GM20431 (cell line): ENCODE results near the gene CD226.
"Not testable (repeated sequence)": the region's sequence is repeated elsewhere in the genome, so short reads cannot be mapped to it uniquely, and the experiment has no call there.

ENCODE experiments used
- in situ Hi-C: fragments of 300-500 bp; cut with MseI, MboI; formaldehyde crosslinking; loops from one replicate; pipeline ENCODE4 v1.15.0; 2020; ENCODE audit warnings: low sequenced_read_pairs; ENCODE audit not compliant: unreplicated experiment

The CD226 gene

DNA sequence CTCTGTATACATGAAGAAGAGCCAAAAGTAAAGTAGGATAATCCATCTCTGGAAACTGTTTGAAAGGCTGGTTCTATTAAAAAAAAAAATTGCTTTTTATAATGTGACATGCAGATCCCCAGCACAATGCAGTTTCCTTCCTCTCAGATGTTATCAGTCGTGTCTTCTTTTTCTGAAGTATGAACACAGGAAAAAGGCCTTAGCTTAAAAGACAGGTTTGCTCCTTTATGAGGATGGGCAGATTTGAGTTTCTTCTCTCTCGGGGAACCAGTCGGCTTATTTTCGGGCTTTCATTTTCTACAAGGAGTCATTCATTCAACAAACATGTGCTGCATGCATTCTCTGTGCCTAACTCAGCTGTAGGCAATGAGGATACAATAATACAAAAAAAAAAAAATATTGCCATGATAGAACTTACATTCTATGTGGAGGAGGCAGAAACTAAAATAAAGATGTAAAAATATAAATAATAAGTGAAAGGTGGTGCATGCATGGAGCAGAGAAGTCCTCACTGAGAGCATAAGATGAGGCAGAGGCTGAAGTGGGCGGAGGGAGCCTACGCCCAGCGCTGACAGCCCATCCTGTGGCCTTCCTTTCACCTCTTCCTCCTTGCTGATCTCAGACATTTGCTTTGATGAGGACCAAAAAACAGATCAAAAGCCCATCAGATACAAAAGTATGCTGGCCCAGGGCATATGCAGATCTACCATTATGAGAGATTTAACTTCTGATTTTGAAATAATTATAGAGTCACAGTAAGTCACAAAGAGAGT, at the start of gene CD226:
CD226 (minus strand) TSS at position 513 of the 773 bp plus-strand sequence; CDS start at position 46, 467 bp downstream.
- in situ Hi-C loops: no loop called here

GRCh38 chr18:69996951-69997798, 49.5 kb upstream of the CD226 start:
- in situ Hi-C loops: no loop called here

DNA sequence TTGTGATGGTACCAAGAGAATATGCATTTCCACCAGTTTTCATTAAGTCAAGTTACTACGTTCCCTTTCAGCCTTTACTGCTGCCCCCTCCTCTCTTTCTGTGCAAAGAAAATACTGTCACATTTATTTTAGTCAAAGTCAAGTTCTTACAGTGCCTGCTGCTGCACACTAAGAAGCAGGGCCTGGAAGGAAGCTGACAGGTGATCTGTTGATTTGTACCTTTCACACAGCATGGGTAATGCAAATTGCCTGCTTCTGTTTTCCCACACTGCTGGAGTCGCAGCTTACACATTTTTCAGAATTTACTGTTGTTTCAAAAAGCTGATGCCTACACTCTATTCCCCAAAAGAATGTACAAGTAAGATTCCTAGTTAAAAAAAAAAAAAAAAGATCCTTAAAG, 48.7 kb upstream of the CD226 start:
- in situ Hi-C loops: no loop called here

- in situ Hi-C loops: no loop called here
Observed at GRCh38 chr18:69995774-69996173, 48.1 kb upstream of the CD226 start.

- in situ Hi-C loops: no loop called here
Observed at GRCh38 chr18:69992776-69993175, 45.1 kb upstream of the CD226 start.

DNA sequence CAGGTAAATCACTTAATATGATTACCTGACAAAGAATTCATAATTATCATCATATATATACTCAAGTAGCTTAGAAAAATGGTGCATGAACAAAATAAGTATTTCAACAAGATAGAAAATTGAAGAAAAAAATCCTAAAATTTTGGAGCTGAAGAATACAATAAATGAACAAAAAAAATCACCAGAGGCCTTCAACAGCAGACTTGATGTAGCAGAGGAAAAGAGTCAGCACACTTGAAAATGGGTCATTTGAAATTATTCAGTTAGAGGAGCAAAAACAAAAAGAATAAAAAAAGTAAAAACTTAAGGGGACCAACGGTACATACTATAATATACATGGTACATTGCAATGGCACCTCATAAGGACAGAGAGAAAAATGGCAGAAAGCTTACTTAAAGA, 40.2 kb upstream of the CD226 start:
- in situ Hi-C loops: no loop called here

DNA sequence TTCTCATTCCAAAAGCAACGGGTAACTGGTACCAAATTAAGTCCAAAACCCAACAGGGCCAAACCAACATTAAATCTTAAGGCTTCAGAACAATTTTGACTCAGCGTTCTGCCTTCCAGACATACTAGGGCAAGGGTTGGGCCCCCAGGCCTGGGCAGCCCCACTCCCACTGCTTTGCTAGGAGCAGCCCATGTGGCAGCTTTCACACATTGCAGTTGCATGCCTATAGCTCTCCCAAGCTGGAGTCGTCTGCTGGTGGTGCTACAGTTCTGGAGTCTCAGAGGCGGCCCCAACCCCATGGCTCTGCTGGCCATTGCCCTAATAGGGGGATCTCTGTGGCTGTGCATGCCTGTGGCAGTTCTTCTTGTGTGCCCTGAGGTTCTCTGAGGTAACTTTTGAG, 37.6 kb upstream of the CD226 start:
- in situ Hi-C loops: no loop called here

- in situ Hi-C loops: no loop called here
Observed at GRCh38 chr18:69982417-69982816, 34.7 kb upstream of the CD226 start.

DNA sequence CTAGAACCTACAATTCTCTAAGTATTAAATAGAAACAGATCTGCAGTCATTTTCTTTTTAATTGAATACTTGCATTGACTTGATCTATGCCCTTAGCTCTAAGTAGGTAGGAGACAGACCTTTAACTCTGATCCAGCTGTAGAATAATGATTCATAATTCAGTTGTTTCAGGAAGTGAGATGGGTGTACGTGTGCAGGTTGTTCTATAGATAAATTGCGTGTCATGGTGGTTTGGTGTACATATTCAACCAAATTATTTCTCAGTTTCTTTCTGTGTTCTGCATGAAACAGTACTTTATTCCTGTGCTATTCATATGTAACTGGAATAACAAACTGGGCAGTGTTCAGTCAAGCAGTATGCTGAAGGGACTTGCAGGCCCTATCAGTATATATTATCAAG, 34.3 kb upstream of the CD226 start:
- in situ Hi-C loops: no loop called here

- in situ Hi-C loops: no loop called here
Observed at GRCh38 chr18:69980982-69981804, 33.5 kb upstream of the CD226 start.

GRCh38 chr18:69980509-69980908, 32.8 kb upstream of the CD226 start:
- in situ Hi-C loops: no loop called here

DNA sequence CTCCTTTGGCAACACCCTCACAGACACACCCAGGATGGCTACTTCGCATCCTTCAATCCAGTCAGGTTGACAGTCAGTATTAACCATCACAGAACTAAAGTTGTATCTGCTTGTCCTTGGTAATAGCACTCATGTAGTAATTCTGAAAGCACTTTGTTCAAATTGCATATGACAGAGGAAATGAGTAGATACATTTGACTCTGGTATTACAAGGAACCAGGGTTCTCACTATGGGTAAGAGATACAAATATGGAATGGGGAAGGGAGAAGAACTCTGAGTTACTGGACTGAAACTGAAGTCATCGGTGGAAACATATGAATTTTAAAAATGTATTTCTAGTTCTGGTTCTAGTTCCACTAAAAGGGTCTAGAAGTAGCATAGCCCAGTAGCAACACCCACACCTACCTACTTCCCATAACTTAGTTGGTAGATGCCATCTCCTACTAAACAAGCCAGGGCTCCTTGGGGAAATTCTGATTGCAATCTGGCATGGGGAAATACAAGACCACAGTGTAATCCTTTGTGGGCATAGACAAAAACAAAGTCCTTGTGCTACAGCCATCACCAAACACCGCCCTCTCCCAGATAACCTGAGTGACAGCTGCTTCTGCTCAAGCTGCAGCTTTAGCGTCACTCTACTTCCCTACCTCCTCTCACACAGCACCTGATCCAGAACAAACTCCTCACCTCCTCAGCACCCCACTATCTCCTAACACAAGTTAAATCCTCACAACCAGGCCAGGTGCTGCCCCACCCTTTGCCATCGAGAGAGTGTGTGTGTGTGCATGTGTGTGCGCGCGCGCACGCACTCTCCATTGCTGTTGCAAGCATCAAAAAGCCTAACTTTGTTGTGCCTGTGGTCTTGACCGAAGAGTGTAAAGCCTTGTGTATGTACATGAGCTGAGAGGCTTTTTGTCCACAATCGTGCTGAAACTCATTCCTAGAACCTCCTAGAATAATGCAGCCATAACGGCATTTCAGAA, 31.4 kb upstream of the CD226 start:
- in situ Hi-C loops: no loop called here

DNA sequence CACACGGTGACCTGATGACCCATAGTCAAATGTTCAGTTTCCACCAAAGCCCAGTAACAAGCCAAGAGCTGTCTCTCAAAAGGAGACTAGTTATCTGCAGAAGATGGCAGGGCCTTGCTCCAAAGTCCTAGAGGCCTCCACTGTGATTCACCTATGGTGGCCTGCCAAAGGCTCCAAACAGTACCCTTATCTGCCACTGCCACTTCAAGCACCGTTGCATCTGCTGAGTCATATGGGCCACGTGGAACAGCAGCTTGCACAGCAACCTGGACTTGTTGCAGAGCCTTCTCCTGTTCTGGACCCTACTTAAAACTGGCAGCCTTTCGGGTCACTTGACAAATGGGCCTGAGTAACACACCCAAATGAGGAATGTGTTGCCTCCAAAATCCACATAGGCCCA, 27.6 kb upstream of the CD226 start:
- in situ Hi-C loops: not testable (repeated sequence)

DNA sequence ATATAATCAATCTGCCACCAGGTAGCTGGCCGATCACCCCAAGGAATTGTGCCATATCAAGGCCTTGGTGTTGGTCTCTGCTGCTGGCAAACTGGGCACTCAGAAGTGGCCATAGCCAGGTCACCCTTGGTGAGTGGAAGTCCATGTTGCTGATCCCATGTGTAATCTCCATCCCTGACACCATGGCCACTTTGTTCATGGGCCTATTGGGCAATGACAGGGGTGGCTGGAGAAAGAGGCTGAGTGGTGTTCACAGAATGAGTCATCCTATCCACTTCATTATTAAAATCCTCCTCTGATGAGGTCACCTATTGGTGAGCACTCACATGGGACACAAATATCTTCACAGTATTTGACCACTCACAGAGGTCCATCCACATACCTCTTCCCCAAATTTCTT, 26.7 kb upstream of the CD226 start:
- in situ Hi-C loops: no loop called here

- in situ Hi-C loops: no loop called here
Observed at GRCh38 chr18:69969491-69969890, 21.8 kb upstream of the CD226 start.

DNA sequence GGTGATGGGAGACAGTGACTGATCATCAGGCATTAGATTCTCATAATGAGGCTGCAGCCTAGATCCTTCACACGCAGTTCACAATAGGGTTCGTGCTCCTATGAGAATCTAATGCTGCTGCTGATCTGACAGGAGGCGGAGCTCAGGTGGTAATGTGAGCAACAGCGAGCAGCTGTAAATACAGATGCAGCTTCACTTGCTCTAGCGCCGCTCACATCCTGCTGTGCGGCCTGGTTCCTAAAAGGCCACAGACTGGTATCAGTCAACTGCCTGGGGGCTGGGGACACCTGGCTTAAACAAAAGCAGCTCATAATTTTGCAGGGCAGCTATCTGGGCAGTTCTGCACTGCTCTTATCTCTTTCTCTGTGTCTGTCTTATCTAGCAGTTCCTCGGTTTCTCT, 20.4 kb upstream of the CD226 start:
- in situ Hi-C loops: no loop called here

- in situ Hi-C loops: no loop called here
Observed at GRCh38 chr18:69963196-69963595, 15.5 kb upstream of the CD226 start.

DNA sequence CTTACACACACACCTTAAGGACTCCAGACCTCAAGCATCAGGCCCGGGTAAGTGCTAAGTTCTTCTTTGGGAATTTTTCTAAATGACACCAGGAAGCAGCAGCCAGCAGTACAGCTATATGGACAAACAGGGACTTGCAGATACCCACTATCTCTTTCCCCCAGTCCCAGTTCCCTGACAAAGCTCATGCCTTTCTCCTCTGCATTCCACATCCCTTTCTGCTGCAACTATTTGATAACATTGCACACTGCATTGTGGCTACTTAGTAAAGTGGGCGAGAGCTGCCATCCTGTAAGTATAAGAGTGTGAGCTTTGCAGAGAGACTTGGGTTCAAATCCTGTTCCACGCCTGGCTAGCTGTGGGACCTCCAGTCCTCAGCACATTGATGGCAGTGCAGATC, 14.0 kb upstream of the CD226 start:
- in situ Hi-C loops: no loop called here

- in situ Hi-C loops: no loop called here
Observed at GRCh38 chr18:69958422-69958821, 10.7 kb upstream of the CD226 start.
